ENCODE results near the gene TRIM54. TPM values are rescaled to one million over a fixed set of nuclear protein-coding genes. Genes with fewer than 3 reads are reported as not detected.
"Not testable (repeated sequence)": the region's sequence is repeated elsewhere in the genome, so short reads cannot be mapped to it uniquely, and the experiment has no call there.

Gene TRIM54
- total and polyA plus RNA-seq, 2 donors from 2014 or later = 0.31 to 2.1 TPM

DNA sequence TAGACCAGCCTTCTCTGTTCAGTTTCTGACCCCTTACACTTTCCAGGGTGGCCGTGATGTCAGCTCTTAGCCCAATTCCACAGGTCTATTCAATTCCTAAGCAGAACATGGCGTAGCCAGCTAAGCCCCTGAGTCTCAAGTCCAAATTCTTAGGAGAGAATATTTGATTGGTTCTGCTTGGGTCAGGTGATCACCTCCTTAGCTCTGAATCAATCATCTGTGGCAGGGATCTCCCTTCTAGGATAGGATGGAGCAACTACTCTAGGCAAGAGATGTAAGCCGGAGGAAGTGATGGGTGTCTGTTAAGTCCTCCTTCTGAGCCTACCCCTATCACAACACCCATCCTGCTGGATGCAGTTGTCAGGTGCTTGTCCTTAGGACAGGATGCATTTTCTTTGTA, 15.0 kb downstream of the TRIM54 start:
- DNase-seq = peak in 1 of 5 donors; percentile 1
- no peak for FAIRE-seq
- Histone ChIP-seq H3K27ac (ENCODE audit: low read depth in 2 of 2, low read length in 2 of 2) (no peak overlapping the region), H3K9ac (ENCODE audit: low read length in 3 of 3) (no peak overlapping the region), H3K36me3 (ENCODE audit: control insufficient read depth in 2 of 3, insufficient read depth in 3 of 3, low read length in 3 of 3) (no peaks in the 10 kb centered on the region), H3K27me3 (ENCODE audit: control insufficient read depth, insufficient read depth, low read length) (no peaks in the 10 kb centered on the region), H3K4me1 (ENCODE audit: control insufficient read depth in 2 of 3, insufficient read depth in 2 of 3, low read depth in 1 of 3, low read length in 3 of 3) (no peaks in the 10 kb centered on the region), H3K9me3 (ENCODE audit: control insufficient read depth in 2 of 3, insufficient read depth in 1 of 3, low read length in 3 of 3) (no peaks in the 10 kb centered on the region), H3K4me3 (ENCODE audit: low read length in 3 of 3) (no peak overlapping the region)
- TF ChIP-seq, protein P1, sequence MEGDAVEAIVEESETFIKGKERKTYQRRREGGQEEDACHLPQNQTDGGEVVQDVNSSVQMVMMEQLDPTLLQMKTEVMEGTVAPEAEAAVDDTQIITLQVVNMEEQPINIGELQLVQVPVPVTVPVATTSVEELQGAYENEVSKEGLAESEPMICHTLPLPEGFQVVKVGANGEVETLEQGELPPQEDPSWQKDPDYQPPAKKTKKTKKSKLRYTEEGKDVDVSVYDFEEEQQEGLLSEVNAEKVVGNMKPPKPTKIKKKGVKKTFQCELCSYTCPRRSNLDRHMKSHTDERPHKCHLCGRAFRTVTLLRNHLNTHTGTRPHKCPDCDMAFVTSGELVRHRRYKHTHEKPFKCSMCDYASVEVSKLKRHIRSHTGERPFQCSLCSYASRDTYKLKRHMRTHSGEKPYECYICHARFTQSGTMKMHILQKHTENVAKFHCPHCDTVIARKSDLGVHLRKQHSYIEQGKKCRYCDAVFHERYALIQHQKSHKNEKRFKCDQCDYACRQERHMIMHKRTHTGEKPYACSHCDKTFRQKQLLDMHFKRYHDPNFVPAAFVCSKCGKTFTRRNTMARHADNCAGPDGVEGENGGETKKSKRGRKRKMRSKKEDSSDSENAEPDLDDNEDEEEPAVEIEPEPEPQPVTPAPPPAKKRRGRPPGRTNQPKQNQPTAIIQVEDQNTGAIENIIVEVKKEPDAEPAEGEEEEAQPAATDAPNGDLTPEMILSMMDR (IDR thresholded peaks at IDR 0.05; ENCODE audit: borderline replicate concordance, extremely low read depth, insufficient read depth) = no peak
- intact Hi-C loops (cut with DNase I) = no loop called here

DNA sequence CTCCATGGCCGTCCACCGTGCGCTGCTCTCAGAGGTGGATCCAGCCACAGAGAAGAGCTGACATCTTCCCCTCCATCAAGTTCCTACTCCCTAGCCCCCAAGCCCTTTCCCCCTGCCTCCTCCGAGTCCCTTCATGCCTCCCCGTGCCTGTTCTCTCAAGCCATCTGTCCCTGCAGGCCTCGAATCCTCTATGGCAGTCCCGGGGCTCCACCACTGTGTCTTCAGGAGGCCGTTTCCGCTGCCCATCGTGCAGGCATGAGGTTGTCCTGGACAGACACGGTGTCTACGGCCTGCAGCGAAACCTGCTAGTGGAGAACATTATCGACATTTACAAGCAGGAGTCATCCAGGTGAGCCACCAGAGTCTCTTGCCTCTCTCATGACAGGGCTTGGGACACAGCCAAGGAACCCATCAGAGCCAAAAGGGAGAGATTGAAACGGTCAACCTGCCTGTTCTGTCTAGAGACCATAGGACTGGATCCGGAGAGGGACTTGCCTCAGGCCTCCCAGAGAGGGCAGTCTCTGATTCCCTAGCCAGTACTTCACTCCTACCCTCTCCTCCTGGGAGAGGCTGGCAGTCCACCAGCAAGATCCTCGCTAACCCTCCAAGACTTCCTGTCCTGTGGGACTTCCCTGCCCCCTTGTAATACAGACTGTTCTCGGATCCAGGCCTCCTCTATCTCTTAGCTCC, 16.3 kb downstream of the TRIM54 start:
- H3K4me1 ChIP-seq (ENCODE audit: control insufficient read depth in 2 of 3, insufficient read depth in 2 of 3, low read depth in 1 of 3, low read length in 3 of 3) = no peaks in the 10 kb centered on the region
- no peaks in the 10 kb centered on the region for H3K9me3 ChIP-seq (ENCODE audit: control insufficient read depth in 2 of 3, insufficient read depth in 1 of 3, low read length in 3 of 3)
- TF ChIP-seq, protein P1 (IDR thresholded peaks at IDR 0.05; ENCODE audit: borderline replicate concordance, extremely low read depth, insufficient read depth) = no peak
- H3K9ac ChIP-seq (ENCODE audit: low read length in 3 of 3) = no peak overlapping the region
- no peak overlapping the region for H3K4me3 ChIP-seq (ENCODE audit: low read length in 3 of 3)
- H3K36me3 ChIP-seq (ENCODE audit: control insufficient read depth in 2 of 3, insufficient read depth in 3 of 3, low read length in 3 of 3) = no peaks in the 10 kb centered on the region
- no peaks in the 10 kb centered on the region for H3K27me3 ChIP-seq (ENCODE audit: control insufficient read depth, insufficient read depth, low read length)
- intact Hi-C loops (cut with DNase I) = no loop called here
- DNase-seq (peak in 1 of 5 donors; percentile 52), FAIRE-seq (no peak)
- no peak overlapping the region for H3K27ac ChIP-seq (ENCODE audit: low read depth in 2 of 2, low read length in 2 of 2)

DNA sequence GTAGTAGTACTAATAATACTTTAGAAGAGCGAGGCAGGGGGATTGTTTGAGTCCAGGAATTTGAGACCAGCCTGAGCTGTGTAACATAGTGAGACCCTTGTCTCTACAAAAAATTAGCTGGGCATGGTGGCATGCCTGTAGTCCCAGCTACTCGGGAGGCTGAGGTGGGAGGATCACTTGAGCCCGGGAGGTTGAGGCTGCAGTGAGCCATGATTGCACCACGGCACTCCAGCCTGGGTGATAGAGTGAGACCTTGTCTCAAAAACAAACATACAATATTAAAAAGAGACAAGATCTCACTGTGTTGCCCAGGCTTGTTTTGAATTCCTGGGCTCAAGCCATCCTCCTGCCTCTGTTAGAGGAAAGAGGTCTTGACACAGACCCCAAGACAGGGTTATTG, 18.4 kb downstream of the TRIM54 start:
- H3K27me3 ChIP-seq (ENCODE audit: control insufficient read depth, insufficient read depth, low read length); FAIRE-seq: not testable (repeated sequence)
- intact Hi-C loops (cut with DNase I) = loop anchor here (10.0 kb wide), 1 partner anchor 206 kb away; no protein-coding TSS in a partner anchor

DNA sequence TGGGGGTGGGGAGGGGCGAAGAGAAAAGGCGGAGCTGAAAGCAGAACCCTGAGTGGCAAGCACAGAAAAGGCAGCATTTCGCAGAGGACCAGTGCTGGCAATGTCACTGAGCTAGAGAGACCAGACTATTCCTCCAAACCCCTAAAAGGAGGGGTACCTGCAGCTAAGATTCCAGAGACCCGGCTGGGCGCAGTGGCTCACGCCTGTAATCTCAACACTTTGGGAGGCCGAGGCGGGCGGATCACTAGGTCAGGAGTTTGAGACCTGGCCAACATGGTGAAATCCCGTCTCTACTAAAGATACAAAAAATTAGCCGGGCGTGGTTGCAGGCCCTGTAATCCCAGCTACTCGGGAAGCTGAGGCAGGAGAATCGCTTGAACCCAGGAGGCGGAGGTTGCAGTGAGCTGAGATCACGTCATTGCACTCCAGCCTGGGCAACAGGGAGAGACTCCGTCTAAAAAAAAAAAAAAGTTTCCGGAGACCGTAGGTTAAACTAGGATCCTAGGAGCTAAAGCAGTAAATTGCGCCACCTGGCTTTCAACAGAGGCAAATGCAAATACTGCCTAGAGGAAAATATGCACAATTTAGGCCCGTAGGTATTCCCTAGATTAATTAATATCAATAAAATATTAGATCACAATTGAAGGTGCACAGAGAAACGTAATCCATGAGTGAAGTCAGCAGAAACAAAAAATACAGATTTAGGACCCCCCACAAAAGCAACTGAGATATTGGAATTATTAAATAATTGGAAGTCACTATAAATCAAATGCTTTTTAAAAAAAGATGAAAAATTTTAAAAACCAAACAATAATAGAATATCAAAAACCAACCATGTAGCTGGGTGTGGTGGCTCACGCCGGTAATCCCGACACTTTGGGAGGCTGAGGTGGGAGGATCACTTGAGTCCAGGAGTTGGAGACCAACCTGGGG, 21.1 kb downstream of the TRIM54 start:
- TF ChIP-seq, protein P1 (IDR thresholded peaks at IDR 0.05; ENCODE audit: borderline replicate concordance, extremely low read depth, insufficient read depth) = peak; percentile 93
- peak overlapping the region in 1 of 3 donors; percentile 34 for H3K9ac ChIP-seq (ENCODE audit: low read length in 3 of 3)
- FAIRE-seq (peak; percentile 85), DNase-seq (peak in 3 of 5 donors; percentile 49 to 82 (median 67))
- H3K36me3 ChIP-seq (ENCODE audit: control insufficient read depth in 2 of 3, insufficient read depth in 3 of 3, low read length in 3 of 3) = no peaks in the 10 kb centered on the region
- H3K27me3 ChIP-seq (ENCODE audit: control insufficient read depth, insufficient read depth, low read length) = peaks cover 17% of the 10 kb centered on the region
- peak overlapping the region in 2 of 3 donors; percentile 3 to 29 for H3K4me3 ChIP-seq (ENCODE audit: low read length in 3 of 3)
- peaks cover 0 to 3% (median 0%) of the 10 kb centered on the region in 3 donors for H3K4me1 ChIP-seq (ENCODE audit: control insufficient read depth in 2 of 3, insufficient read depth in 2 of 3, low read depth in 1 of 3, low read length in 3 of 3)
- intact Hi-C loops (cut with DNase I) = loop anchor here (10.0 kb wide), 1 partner anchor 209 kb away; no protein-coding TSS in a partner anchor
- H3K9me3 ChIP-seq (ENCODE audit: control insufficient read depth in 2 of 3, insufficient read depth in 1 of 3, low read length in 3 of 3) = no peaks in the 10 kb centered on the region
- H3K27ac ChIP-seq (ENCODE audit: low read depth in 2 of 2, low read length in 2 of 2) = no peak overlapping the region

More for the DNA sequence above, 18.4 kb downstream of the TRIM54 start:
- not testable (repeated sequence) for DNase-seq; H3K9me3 ChIP-seq (ENCODE audit: control insufficient read depth in 2 of 3, insufficient read depth in 1 of 3, low read length in 3 of 3); H3K4me3 ChIP-seq (ENCODE audit: low read length in 3 of 3); H3K9ac ChIP-seq (ENCODE audit: low read length in 3 of 3); H3K4me1 ChIP-seq (ENCODE audit: control insufficient read depth in 2 of 3, insufficient read depth in 2 of 3, low read depth in 1 of 3, low read length in 3 of 3); H3K36me3 ChIP-seq (ENCODE audit: control insufficient read depth in 2 of 3, insufficient read depth in 3 of 3, low read length in 3 of 3); H3K27ac ChIP-seq (ENCODE audit: low read depth in 2 of 2, low read length in 2 of 2)
